Body of pancreas (tissue), 4 donors: ENCODE data around the gene NOD2. TPM values are rescaled to one million over a fixed set of nuclear protein-coding genes. Genes with fewer than 3 reads are reported as not detected.
A peak's percentile ranks its signal among the peaks of the same experiment; 100 is the strongest.

Source experiments
- ATAC-seq: fragments of 150-250 bp; one replicate; pipeline ENCODE4 v1.9.1; 2016
- DNase-seq, 4 donors: peaks; one replicate each; pipeline ENCODE4 v3.0.0-alpha.2; 2019
- H3K27ac ChIP-seq, 4 donors: fragments of 200-600 bp; sonication (generic); 1 replicate in 3 of 4; 2 replicates in 1 of 4; pipeline versions ENCODE4 v1.5.1 to v1.6.1; 2016 to 2019; ENCODE audit warnings: mild to moderate bottlenecking in 1 of 4, mixed read lengths in 1 of 4, moderate library complexity in 1 of 4
- H3K27me3 ChIP-seq, 2 donors: fragments of 200-600 bp; sonication (generic); one replicate each; pipeline ENCODE4 v1.6.0; 2016; ENCODE audit warnings: mild to moderate bottlenecking in 1 of 2
- H3K36me3 ChIP-seq, 2 donors: fragments of 200-600 bp; sonication (generic); replicated peaks in 1 of 2; 2 replicates each; pipeline ENCODE4 v1.5.1; 2016; ENCODE audit warnings: low read depth in 2 of 2; ENCODE audit not compliant: insufficient read depth in 1 of 2
- H3K4me1 ChIP-seq: fragments of 200-600 bp; sonication (generic); one replicate; pipeline ENCODE4 v1.6.0; 2016
- H3K4me3 ChIP-seq, 2 donors: fragments of 200-600 bp; sonication (generic); 1 replicate in 1 of 2; 2 replicates in 1 of 2; pipeline ENCODE4 v1.5.1; 2016 to 2019
- H3K9me3 ChIP-seq, 3 donors: fragments of 200-600 bp; sonication (generic); 1 replicate in 2 of 3; 2 replicates in 1 of 3; pipeline ENCODE4 v1.5.1; 2016
- POLR2A ChIP-seq, 3 donors: fragments of 450-650 bp; IDR thresholded peaks; one replicate each; pipeline ENCODE4 v1.6.1; 2016; ENCODE audit warnings: antibody characterized with exemption in 3 of 3, mild to moderate bottlenecking in 2 of 3
- WGBS, 2 donors: methylation state at CpG; one replicate each; pipeline ENCODE4 v1.1.5; 2017; 5-methylcytosine and 5-hydroxymethylcytosine counted together
- intact Hi-C: fragments of 100-400 bp; cut with DNase I; formaldehyde crosslinking; loops from one replicate; pipeline ENCODE4 v1.15.1; 2023
- total RNA-seq, 2 donors: library from RNA; depleted of rRNA; stranded (reverse); fragments of >200 nt; gene quantifications; one replicate each; pipeline ENCODE4 v1.1.0, GENCODE V29; 2016
- TF ChIP-seq, protein P1 (sequence below), 7 experiments: fragments of 450-650 bp in 4 of 7; fragments of 200-600 bp in 3 of 7; sonication (generic) in 3 of 7; IDR thresholded peaks; one replicate each; pipeline ENCODE4 v1.5.1; 2016 to 2019; ENCODE audit warnings: antibody characterized with exemption in 7 of 7

NOD2 gene
- total RNA-seq, 2 donors from 2014 or later: 0.33 to 1.8 TPM

DNA sequence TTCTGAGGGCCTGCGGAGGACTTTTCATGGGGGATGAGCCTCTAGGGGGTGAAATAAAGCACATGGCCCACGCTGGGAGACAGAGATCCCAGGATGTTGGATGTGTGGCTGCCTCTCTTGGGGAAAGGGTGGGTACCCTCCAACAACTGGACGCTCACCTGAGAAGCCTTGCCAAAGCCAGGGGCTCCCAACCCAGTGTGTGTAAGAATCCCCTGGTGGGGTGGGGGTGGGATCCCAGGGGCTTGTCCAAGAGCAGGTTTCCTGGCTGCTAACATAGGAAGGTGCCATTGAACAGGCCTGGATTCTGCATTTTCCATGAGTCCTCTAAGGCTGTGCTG lies 12.9 kb upstream of the NOD2 start:
- ATAC-seq (no peak), DNase-seq (no peak)
- Histone ChIP-seq H3K27ac (peak overlapping the region in 1 of 4 donors; percentile 3), H3K4me3 (no peak overlapping the region), H3K27me3 (no peaks in the 10 kb centered on the region), H3K36me3 (no peaks in the 10 kb centered on the region), H3K9me3 (no peaks in the 10 kb centered on the region), H3K4me1 (no peaks in the 10 kb centered on the region)
- 86 to 93% methylated on average over 3 of the region's 3 CpGs for WGBS, 2 donors
- intact Hi-C loops: no loop called here
- TF ChIP-seq, protein P1, sequence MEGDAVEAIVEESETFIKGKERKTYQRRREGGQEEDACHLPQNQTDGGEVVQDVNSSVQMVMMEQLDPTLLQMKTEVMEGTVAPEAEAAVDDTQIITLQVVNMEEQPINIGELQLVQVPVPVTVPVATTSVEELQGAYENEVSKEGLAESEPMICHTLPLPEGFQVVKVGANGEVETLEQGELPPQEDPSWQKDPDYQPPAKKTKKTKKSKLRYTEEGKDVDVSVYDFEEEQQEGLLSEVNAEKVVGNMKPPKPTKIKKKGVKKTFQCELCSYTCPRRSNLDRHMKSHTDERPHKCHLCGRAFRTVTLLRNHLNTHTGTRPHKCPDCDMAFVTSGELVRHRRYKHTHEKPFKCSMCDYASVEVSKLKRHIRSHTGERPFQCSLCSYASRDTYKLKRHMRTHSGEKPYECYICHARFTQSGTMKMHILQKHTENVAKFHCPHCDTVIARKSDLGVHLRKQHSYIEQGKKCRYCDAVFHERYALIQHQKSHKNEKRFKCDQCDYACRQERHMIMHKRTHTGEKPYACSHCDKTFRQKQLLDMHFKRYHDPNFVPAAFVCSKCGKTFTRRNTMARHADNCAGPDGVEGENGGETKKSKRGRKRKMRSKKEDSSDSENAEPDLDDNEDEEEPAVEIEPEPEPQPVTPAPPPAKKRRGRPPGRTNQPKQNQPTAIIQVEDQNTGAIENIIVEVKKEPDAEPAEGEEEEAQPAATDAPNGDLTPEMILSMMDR (IDR thresholded peaks at IDR 0.05): no peak
- TF ChIP-seq POLR2A (IDR thresholded peaks at IDR 0.05): no peak

DNA sequence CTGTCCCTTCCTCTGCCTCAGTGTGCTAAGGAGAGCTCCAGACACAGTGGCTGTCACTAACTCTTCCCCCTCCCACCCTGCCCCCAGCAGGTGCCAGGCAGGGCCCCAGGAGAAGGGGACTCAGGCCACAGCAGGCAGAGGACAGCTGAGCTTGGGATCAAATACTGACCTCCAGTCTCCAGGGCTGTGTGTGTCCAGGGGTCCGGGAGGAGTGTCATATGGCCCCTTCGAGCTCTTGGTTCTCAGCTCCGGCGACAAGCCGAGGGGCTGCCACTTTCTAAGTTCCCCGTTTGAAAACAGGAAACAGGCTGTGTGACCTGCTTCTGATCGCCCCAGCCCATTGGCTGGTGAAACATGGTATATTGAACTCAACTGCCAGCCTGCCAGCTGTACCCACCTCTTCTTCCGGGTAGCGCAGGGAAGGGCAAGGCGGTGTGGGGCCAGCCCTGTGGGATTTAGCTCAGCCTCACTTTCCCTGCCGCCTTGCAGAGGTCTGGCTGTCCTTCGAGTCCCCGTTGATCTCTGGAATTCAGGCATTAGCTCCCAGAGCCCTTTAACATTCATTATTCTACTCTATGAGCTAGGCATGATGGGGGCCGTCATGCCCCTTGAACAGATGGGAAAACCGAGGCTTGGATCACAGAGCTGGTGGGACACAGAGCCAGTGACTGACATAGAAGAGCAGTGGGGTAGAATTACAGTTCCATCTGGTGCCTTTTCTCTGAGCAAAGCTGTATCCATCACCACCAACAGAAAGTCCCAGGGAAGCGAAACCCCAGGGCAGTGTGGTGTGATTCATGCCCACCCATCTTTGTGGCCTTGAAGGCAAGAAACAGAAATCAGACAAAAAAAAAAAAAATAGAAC lies 12.2 kb upstream of the NOD2 start, which contains the start of gene SNX20:
Gene SNX20, minus strand, starts transcription at position 292 of the 865 bp plus-strand sequence. CDS start 3,786 bp downstream, outside the sequence.
- peak within 1 kb of the TSS in 1 of 4 donors; percentile 3 for H3K27ac ChIP-seq
- no peak within 1 kb of the TSS for H3K4me3 ChIP-seq
- 51 to 67% methylated on average over 7 to 16 of the region's 16 CpGs for WGBS, 2 donors
- TF ChIP-seq POLR2A (IDR thresholded peaks at IDR 0.05): peak in 1 of 3 donors; percentile 13
- TF ChIP-seq, protein P1 (IDR thresholded peaks at IDR 0.05): no peak
- DNase-seq (peak in 1 of 4 donors; percentile 48), ATAC-seq (no peak)
- H3K9me3 ChIP-seq: no peaks in the 10 kb centered on the region
- H3K4me1 ChIP-seq: no peaks in the 10 kb centered on the region
- no peaks in the 10 kb centered on the region for H3K27me3 ChIP-seq
- no peaks in the 10 kb centered on the region for H3K36me3 ChIP-seq
- intact Hi-C loops: no loop called here

DNA sequence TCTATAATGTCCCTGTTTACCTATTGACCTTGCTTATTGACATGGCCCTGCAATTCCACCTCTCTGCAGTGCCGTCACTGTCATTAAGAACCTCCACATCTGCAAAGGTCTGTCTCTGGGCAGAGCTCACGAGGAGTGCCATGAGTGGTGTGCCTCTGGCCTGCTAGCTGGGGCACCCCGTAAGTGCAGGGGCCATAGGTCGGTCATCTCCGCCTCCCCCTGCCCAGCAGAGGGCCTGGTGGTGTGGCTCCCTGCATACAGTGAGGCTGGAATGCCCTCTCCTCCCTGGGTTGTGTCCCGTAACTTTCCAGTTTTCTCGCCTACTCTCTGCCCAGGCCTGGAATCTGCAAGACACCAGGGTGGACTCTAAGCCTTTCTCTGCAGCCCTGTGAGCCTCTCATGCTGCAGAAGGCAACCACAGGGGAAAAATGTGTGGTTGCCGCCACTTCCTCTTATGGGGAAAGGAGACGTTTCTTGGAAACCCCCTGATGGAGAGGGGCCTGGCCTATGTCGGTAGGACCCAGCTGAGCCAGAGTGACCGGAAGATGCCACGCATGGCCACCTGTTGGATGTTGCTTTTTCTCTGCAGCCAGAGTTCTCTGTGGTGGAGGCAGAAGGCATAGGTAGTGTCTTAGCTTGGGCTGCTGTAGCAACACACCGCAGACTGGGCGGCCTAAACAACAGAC lies 9.6 kb upstream of the NOD2 start:
- H3K4me3 ChIP-seq: no peak overlapping the region
- no peaks in the 10 kb centered on the region for H3K4me1 ChIP-seq
- no peak overlapping the region for H3K27ac ChIP-seq
- ATAC-seq (no peak), DNase-seq (peak in 1 of 4 donors; percentile 44)
- H3K36me3 ChIP-seq: no peaks in the 10 kb centered on the region
- WGBS, 2 donors: 63 to 82% methylated on average over 9 to 14 of the region's 14 CpGs
- H3K27me3 ChIP-seq: no peaks in the 10 kb centered on the region
- TF ChIP-seq, protein P1 (IDR thresholded peaks at IDR 0.05): no peak
- no peak for TF ChIP-seq POLR2A (IDR thresholded peaks at IDR 0.05)
- H3K9me3 ChIP-seq: no peaks in the 10 kb centered on the region
- intact Hi-C loops: no loop called here

DNA sequence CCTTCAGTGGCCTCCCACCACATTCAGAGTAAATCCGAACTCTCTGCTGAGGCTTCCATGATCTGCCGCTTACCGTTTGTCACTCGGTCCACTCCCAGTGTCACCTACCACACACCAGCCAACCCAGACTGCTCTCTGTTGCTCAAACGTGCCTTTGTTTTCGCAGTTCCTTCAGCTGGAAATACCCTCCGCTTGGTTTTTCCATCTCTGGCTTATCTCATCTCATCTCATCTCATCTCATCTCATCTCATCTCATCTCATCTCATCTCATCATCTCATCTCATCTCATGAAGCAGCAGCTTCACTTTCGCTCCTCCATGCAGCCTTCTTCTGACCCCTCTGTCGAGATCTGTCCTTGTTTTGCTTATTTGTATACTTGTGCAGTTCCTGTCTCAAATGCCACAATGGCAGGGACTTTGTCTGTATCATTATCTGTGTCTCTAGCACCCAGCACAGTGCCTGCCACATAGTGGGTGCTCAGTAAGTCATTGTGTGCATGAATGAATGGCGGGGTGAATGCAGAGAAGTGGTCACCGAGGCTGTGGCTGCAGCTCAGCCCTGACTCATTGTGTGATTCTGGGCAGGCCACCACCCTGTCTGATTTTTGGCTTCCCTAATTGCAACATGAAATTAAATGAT lies 8.5 kb upstream of the NOD2 start:
- Histone ChIP-seq H3K4me3 (no peak overlapping the region), H3K4me1 (no peaks in the 10 kb centered on the region), H3K36me3 (no peaks in the 10 kb centered on the region), H3K27me3 (no peaks in the 10 kb centered on the region), H3K9me3 (no peaks in the 10 kb centered on the region), H3K27ac (peak overlapping the region in 1 of 4 donors; percentile 17)
- ATAC-seq: no peak
- intact Hi-C loops: no loop called here
- WGBS, 2 donors: 71 to 85% methylated on average over 11 of the region's 11 CpGs
- peak in 1 of 4 donors; percentile 34 for DNase-seq
- TF ChIP-seq, protein P1 (IDR thresholded peaks at IDR 0.05): no peak
- no peak for TF ChIP-seq POLR2A (IDR thresholded peaks at IDR 0.05)
